NCI-H2081 (cell line): ENCODE data around the gene CTAGE4.
"Not testable (repeated sequence)": the region's sequence is repeated elsewhere in the genome, so short reads cannot be mapped to it uniquely, and the experiment has no call there.

Experiments used
- DNase-seq, 2 experiments: peaks; one replicate each; lab custom pipeline; 2025; lab: John Stamatoyannopoulos, UW

The CTAGE4 gene

GRCh38 chr7:144218581-144218980 lies 35.3 kb downstream of the CTAGE4 start:
- not testable (repeated sequence) for DNase-seq

GRCh38 chr7:144219149-144219548 lies 35.9 kb downstream of the CTAGE4 start:
- DNase-seq: not testable (repeated sequence)

- DNase-seq: not testable (repeated sequence)
Observed at GRCh38 chr7:144220531-144220930, 37.3 kb downstream of the CTAGE4 start.

GRCh38 chr7:144223675-144224074 lies 40.4 kb downstream of the CTAGE4 start:
- DNase-seq: not testable (repeated sequence)

- DNase-seq: not testable (repeated sequence)
Observed at GRCh38 chr7:144226866-144227265, 43.6 kb downstream of the CTAGE4 start.

- not testable (repeated sequence) for DNase-seq
Observed at GRCh38 chr7:144228810-144229209, 45.5 kb downstream of the CTAGE4 start.

- DNase-seq: not testable (repeated sequence)
Observed at GRCh38 chr7:144231027-144231426, 47.8 kb downstream of the CTAGE4 start.

- DNase-seq: not testable (repeated sequence)
Observed at GRCh38 chr7:144233039-144233438, 49.8 kb downstream of the CTAGE4 start.
